Endometrial microvascular endothelial cells (primary cell): ENCODE measurements around the gene HMCN1. TPM values are rescaled to one million over a fixed set of nuclear protein-coding genes. Genes with fewer than 3 reads are reported as not detected.

Experiments
- in situ Hi-C: cut with HindIII; loops from 2 replicates; pipeline ENCODE4 v1.10.0; 2017; ENCODE audit warnings: low sequenced_read_pairs, low pct_unique_long_range_greater_than_20kb; ENCODE audit errors: inconsistent ontology term
- total RNA-seq: library from RNA; depleted of rRNA; stranded (reverse); fragments of >200 nt; gene quantifications from one replicate; pipeline ENCODE4 v1.2.3, GENCODE V29; 2015; ENCODE audit errors: inconsistent ontology term

Gene HMCN1
- total RNA-seq, 1 donor from 2014 or later: under 0.01 TPM

GRCh38 chr1:185835191-185835590 lies 101.0 kb downstream of the HMCN1 start:
- in situ Hi-C loops: no loop called here

GRCh38 chr1:185837711-185838110 lies 103.5 kb downstream of the HMCN1 start:
- in situ Hi-C loops: no loop called here

- in situ Hi-C loops: no loop called here
These were observed 103.9 kb downstream of the HMCN1 start for GRCh38 chr1:185838111-185838510.

- in situ Hi-C loops: no loop called here
These were observed 106.7 kb downstream of the HMCN1 start for GRCh38 chr1:185840880-185841279.

GRCh38 chr1:185843297-185843869 lies 109.2 kb downstream of the HMCN1 start:
- in situ Hi-C loops: no loop called here

GRCh38 chr1:185843986-185844385 lies 109.8 kb downstream of the HMCN1 start:
- in situ Hi-C loops: no loop called here

- in situ Hi-C loops: no loop called here
These were observed 112.7 kb downstream of the HMCN1 start for GRCh38 chr1:185846672-185847444.

- in situ Hi-C loops: no loop called here
These were observed 114.8 kb downstream of the HMCN1 start for GRCh38 chr1:185849014-185849413.

- in situ Hi-C loops: no loop called here
These were observed 116.2 kb downstream of the HMCN1 start for GRCh38 chr1:185850366-185850765.

GRCh38 chr1:185853739-185854138 lies 119.5 kb downstream of the HMCN1 start:
- in situ Hi-C loops: no loop called here

GRCh38 chr1:185856482-185856881 lies 122.3 kb downstream of the HMCN1 start:
- in situ Hi-C loops: no loop called here

- in situ Hi-C loops: no loop called here
These were observed 123.3 kb downstream of the HMCN1 start for GRCh38 chr1:185857442-185857841.

- in situ Hi-C loops: no loop called here
These were observed 126.1 kb downstream of the HMCN1 start for GRCh38 chr1:185860311-185860710.

- in situ Hi-C loops: no loop called here
These were observed 126.7 kb downstream of the HMCN1 start for GRCh38 chr1:185860859-185861258.

- in situ Hi-C loops: no loop called here
These were observed 127.4 kb downstream of the HMCN1 start for GRCh38 chr1:185861630-185862029.

- in situ Hi-C loops: no loop called here
These were observed 128.0 kb downstream of the HMCN1 start for GRCh38 chr1:185862235-185862634.

GRCh38 chr1:185864331-185864730 lies 130.1 kb downstream of the HMCN1 start:
- in situ Hi-C loops: no loop called here

- in situ Hi-C loops: no loop called here
These were observed 130.8 kb downstream of the HMCN1 start for GRCh38 chr1:185864889-185865517.

- in situ Hi-C loops: no loop called here
These were observed 135.4 kb downstream of the HMCN1 start for GRCh38 chr1:185869590-185869989.

GRCh38 chr1:185871627-185872150 lies 137.5 kb downstream of the HMCN1 start:
- in situ Hi-C loops: no loop called here
